HG03575 (cell line): ENCODE data around the gene AQP5.

Source experiments
- ATAC-seq: cut with Tn5 transposase; IDR thresholded peaks from one replicate; pipeline ENCODE4 v1.9.1; 2021; ENCODE audit not compliant: unreplicated experiment, insufficient number of reproducible peaks, low FRiP score; ENCODE audit errors: extremely low read depth

The AQP5 gene

DNA sequence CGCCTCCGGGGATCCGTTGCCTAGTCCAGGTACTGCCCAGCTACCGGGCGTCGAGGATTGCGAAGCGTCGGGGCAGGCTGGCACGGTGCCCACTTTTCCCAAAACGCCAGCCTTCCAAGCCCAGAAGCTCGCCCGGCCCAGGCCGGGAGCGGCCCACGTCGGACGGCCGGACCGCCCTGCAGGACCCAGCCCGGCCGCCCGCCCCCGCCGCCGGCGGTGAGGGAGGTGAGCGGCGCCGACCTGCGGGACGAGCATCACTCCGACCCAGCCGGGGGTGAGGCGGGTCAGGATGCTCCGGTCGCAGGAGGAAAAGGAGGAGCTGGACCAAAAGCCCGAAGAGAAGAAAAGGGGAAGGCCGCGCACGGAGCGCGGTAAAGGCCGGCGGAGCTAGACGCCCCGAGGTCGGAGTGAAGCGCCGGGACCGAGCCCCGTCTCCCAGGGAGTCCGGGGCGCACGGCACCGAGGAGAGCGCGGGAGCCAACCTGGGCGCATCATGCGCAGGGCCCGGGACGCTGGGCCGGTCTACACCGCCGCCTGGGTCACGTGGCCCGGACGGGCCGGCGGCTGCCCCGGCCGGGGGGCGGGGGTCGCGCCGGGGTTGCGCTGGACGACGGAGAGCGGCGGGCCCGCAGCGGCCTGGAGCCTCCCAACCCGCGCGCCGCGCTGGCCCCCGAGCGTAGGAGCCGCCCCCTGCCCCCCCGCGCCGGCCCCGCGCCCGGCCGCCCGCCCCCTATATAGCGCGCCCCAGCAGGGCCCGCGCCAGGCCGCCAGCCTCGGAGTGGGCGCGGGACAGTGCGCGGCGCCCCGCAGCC lies at the start of gene AQP5:
AQP5 (plus strand) TSS at position 762 of the 812 bp plus-strand sequence. CDS start 146 bp downstream, outside the sequence.
- ATAC-seq, result no peak

DNA sequence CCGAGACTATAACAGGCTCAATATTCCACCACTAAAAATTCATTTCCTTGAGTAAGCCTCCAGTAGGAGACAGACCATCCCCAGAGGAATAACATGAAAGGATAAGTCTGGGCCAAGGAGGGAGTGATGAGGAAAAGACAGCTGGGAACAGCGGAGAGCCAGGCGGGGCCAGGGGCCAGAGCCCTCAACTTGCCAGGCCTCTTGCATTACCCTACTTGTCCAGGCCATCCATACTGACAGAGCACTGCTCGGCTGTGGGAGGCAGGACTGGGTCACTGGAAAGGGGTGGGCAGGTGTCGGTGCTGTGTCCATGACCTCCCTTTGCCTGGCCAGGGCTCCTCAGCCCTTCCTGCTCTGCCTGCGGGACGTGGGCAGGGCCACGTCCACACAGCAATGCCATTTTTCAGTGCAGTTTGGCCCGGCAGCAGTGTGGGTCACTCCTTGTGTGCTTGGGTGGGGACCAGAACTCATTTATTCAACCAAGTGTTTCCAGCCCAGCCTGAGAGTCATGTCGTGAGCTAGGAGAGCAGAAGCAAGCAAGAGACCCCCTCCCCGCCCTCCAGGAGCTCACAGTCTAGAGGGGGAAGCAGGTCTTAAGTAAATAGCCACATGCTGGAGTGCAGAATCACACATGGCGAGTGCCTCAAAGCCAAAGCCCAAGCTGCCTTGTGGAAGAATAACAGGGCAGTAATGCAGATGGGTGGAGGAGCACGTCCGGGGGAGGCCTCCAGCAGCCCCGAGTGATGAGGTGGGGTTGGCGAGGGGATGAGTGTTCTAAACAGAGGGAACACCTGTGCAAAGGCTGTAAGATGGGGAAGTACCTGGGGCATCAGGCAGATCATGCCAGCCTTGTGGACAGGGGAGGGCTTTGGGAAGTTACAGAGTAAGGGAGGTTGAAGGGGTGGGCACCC lies 49.1 kb upstream of the AQP5 start:
- no peak for ATAC-seq

GRCh38 chr12:49916129-49916919 lies 45.3 kb upstream of the AQP5 start:
- ATAC-seq, result no peak

GRCh38 chr12:49917166-49917787 lies 44.4 kb upstream of the AQP5 start:
- no peak for ATAC-seq

GRCh38 chr12:49917788-49918173 lies 43.9 kb upstream of the AQP5 start:
- ATAC-seq, result no peak

GRCh38 chr12:49920241-49920914 lies 41.3 kb upstream of the AQP5 start:
- ATAC-seq, result no peak

GRCh38 chr12:49920915-49921286 lies 40.8 kb upstream of the AQP5 start:
- ATAC-seq, result no peak

DNA sequence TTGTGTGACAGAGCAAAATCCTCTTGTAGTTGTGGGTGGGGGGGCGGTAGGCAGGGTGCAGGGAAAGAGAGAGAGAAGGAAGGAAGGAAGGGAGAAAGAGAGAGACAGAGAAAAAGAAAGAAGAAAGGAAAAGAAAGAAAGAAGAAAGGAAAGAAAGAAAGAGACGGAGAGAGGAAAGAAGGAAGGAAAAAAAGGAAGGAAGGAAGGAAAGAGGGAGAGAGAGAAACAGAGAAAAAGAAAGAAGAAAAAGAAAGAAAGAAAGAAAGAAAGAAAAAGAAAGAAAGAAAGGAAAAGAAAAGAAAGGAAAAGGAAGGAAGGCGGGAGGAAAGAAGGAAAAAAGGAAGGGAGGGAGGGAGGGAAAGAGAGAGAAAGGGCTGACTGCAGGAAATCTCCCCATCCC lies 40.4 kb upstream of the AQP5 start:
- no peak for ATAC-seq

GRCh38 chr12:49921936-49922335 lies 39.7 kb upstream of the AQP5 start:
- no peak for ATAC-seq

DNA sequence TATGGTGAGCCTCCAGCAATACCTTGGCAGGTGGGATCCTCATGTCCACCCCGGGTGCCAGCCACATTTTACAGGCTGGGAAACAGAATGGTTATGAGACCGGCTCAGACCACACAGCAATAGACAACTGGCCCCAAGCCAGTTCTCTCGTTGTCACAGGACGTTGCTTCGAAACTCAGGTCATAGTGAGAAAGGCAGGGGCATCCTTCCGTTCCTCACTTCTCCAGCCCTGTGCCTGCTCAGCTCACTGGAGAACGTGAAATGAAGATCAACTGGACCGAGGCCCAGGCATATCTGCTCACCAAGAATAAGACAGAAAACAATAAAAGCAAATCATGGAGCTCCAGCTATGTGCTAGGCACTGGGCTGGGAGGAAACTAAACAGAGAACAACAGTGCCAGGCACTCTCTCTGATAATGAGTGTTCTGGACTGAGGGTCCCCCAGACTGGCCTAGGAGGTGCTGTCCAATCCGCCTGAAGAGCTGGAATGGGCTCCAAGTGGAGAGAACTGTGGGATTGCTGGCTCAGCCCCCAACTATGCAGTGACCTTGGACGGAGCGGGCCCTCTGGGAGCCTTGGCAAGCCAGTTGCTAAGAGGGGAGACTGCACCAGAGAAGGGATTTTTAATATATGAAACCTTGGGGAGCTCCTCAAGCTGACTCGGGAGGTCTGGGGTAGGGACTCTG lies 39.2 kb upstream of the AQP5 start:
- no peak for ATAC-seq

- ATAC-seq, result no peak
Observed at GRCh38 chr12:49923035-49923644, 38.5 kb upstream of the AQP5 start.

- ATAC-seq, result no peak
Observed at GRCh38 chr12:49923880-49924556, 37.7 kb upstream of the AQP5 start.

DNA sequence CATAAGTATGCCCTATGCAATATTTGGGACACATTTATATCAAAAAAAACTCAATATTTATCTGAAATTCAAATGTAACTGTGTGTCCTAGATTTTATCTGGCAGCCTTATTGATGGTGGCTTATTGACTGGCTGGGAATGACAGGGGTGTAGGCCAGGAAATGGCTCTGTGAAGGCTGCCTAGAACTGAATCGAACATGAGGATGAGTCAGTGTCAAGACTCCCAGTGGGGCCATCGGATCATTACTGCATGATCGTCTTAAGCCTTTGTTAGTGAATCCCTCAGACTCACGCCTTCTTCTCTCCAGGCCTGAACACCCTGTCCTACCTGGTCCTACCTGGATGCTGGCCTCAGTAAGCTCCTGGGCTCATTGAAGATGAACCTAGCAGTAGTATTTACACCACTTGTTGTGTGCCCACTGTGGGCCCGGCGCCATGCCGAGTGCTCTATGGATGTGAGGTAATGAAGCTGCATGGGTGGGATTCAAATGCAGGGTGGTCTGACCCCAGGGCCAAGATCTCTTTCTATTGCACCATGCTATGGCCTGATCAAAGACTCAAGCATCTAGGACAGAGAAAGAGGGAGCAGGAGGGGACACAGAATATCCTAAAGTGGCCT lies 36.9 kb upstream of the AQP5 start:
- no peak for ATAC-seq

DNA sequence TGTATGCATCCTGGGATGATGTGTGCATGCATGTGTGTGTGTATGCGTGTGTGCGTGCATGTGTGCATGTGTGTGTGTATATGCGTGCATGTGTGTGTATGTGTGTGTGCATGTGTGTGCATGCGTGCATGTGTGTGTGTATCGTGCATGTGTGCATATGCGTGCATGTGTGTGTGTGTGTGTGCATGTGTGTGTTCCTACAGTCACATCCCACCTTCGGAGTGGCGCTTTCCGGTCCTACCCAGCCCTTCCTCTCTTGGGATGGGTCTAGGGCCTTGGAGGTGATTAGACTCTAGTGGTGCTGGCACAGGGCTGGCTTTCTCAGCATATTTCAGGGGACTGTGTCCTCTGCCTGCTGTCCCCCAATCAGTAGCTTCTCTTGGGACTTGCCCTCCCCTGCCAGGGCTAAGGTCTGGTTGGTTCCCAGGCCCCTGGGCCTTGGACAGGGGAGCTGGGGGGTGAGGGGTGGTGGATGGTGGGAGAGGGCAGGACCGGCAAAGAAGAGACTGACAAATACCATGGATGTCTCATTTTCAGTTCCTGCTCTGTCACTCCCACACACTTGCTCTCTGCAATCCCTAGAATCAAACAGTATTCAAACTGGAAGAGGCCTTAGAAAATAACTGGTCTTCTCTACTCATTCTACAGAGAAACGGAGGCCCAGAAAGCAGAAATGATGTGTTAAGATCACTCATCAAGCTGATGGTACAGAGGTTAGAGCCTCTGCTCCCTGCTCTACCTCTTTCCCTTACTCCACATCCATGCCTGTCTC lies 36.1 kb upstream of the AQP5 start:
- ATAC-seq, result no peak

DNA sequence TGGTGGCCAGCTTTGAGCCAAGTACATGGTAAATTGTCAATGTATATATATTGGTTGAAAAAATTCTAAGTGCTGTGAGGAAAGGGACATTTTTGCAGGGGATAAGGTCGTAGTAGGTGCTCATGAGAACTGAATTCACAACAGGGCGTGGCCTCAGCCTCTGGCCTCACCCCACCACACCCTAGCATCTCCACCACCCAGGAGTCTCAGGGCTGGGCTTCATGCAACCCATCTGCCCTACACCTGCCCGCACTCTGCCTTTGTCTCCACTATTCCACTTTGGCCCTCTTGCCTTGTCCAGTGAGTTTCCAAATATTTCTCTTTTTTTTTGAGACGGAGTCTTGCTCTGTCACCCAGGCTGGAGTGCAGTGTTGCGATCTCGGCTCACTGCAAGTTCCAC lies 33.2 kb upstream of the AQP5 start:
- ATAC-seq, result no peak

- no peak for ATAC-seq
Observed at GRCh38 chr12:49929581-49929980, 32.1 kb upstream of the AQP5 start.
